Right lobe of liver (tissue), 4 donors: ENCODE data around the gene PCCA.

Source experiments
- CTCF ChIP-seq, 4 donors: fragments of 200-600 bp in 3 of 4; fragments of 450-650 bp in 1 of 4; IDR thresholded peaks; one replicate each; pipeline versions ENCODE4 v1.5.1 to v1.8.0; 2016 to 2022; ENCODE audit warnings: antibody characterized with exemption in 4 of 4, mild to moderate bottlenecking in 2 of 4
- POLR2A ChIP-seq: fragments of 450-650 bp; IDR thresholded peaks from one replicate; pipeline ENCODE4 v1.6.1; 2017; ENCODE audit warnings: antibody characterized with exemption, mild to moderate bottlenecking
- donor health status: DM: no; HTN: no; CAD: no.
- donor health status: DM: no; HTN: no; CAD: no.
- donor health status: DM: no; HTN: yes; CAD: no.

GRCh38 chr13:100291624-100292023, 202.7 kb downstream of the PCCA start:
- no peak for TF ChIP-seq CTCF (IDR thresholded peaks at IDR 0.05)
- no peak for TF ChIP-seq POLR2A
